Right renal cortex interstitium (tissue), 3 donors: ENCODE measurements around the gene GOLGA3. TPM values are rescaled to one million over a fixed set of nuclear protein-coding genes. Genes with fewer than 3 reads are reported as not detected.
"Not testable (repeated sequence)": the region's sequence is repeated elsewhere in the genome, so short reads cannot be mapped to it uniquely, and the experiment has no call there.

ENCODE experiments used
- DNase-seq, 3 donors: peaks; one replicate each; pipeline ENCODE4 v3.0.0-alpha.2; 2013; ENCODE audit warnings: low read depth in 3 of 3, low spot score in 2 of 3
- polyA plus RNA-seq, 3 donors: library from polyadenylated mRNA; unstranded; fragments of 120-200 nt; gene quantifications; one replicate each; pipeline ENCODE4 v1.2.1, GENCODE V29; 2013; ENCODE audit not compliant: insufficient read length in 3 of 3

The GOLGA3 gene
- polyA plus RNA-seq, 3 donors: 18.5 to 23.6 (median 21.7) TPM

DNA sequence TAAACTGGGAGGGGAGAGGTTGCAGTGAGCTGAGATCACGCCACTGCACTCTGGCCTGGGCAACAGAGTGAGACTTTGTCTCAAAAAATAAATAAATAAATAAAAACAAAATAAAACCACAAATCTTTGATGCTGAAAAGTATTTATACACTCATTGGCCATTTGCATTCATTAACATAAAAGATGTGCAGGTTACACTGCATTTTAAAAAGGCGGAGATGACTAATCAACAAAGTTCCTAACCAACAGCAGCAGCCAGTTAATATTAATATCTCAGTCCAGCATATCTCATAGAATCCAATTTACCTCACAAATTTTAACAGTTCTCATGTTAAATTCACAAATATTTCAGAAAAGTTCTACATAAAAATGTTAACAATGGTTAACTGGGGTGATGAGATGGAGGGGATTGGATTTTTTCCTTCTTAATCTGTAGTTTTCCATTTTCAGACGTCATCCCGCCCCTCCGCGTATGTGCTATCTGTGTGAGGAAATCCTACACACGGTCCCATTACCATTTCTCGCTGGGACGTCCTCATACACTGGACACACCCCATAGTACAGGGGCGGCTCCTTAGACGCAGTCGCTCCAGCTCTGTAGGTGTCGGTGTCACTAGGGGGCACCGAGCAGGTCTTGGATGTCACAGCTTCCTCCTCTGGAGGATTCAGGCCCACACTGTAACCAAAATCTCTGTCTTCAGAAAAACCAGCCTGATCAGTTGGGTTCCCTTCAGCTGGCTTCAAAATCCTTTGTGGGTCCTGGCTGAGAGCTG lies 74.3 kb downstream of the GOLGA3 start:
- no peak for DNase-seq

DNA sequence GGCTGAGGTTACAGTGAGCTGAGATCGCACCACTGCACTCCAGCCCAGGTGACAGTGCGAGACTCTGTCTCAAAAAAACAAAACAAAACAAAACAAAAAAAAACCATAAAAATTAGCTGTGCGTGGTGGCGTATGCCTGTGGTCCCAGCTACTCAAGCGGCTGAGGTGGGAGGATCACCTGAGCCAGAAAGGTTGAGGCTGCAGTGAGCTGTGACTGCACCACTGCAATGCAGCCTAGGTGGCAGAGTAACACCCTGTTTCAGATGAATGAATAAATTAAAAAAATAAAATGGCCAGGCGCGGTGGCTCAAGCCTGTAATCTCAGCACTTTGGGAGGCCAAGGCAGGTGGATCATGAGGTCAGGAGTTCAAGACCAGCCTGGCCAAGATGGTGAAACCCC lies 75.0 kb downstream of the GOLGA3 start:
- not testable (repeated sequence) for DNase-seq

DNA sequence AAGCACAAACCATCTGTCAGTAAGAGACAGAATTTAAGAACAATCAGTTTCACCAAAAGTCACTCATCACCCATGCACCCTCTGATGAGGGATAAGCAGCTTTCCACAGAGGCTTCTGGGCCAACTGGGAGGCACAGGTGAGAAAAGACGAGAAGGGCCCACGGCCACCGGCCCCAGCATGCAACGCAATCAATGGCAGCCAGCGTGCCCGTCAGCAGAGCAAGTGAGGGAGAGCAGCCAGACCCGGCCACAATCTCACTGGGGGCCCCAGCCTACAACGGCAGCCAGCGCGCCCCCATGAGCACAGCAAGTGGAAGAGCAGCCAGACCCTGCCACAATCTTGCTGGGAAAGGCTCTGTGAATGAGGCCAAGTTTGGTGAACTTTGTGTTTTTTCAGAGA lies 80.3 kb downstream of the GOLGA3 start:
- no peak for DNase-seq

DNA sequence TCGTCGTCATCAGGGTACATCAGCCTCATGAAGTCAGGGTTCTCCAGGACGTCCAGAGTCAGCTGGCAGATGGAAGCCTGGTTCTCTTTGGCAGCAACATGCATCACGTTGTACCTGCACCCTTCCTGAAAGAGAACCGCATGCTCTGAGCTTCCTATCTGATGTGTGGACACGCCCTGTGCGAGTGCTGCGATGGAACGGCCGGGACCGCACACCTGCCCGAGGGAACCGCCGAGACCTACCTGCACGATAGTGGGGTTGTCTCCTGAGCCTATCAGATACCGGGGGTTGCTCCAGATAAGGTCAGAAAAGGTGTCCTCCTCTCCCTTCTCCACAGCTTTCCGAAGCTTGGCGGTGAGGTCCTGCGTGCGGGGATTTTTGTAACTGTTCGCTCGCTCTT lies 80.8 kb downstream of the GOLGA3 start:
- no peak for DNase-seq

DNA sequence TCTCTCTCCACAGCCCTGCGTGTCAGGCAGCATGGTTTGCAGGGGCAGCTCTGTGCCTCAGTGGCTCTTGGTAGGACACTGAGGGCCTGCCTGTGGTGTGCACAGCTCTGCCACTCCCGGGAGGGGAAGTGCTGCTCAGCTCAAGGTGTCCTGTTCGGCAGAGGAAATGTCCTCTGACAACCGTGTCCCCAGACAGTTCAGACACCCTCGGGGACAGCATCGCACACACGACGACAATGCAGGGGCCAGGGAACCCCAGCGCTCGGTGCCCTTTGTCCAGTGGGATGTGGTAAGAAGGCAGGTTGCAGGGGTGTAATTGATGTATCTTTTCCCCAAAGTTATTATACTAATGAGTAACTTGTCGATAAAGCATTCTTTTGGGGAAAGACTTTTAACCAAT lies 81.3 kb downstream of the GOLGA3 start:
- no peak for DNase-seq

DNA sequence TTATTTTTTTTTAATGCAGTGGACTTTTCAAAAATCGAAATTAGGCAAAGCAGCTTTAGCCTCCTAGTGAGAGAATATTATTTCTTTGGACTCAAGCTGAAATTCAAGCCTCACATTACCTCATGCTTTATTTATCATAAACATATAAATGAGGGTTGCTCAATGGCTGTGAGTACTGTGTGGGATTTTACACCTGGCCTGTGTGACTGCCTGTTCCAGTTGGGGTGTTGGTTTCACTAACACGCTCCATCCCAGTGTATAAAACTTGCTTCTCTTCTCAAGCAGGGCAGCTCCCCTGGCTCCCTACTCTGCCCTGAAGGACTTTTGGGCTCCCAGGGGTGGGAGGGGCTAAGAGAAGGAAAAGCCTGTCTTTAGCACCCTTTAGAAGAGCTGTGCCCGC lies 82.1 kb downstream of the GOLGA3 start:
- no peak for DNase-seq

DNA sequence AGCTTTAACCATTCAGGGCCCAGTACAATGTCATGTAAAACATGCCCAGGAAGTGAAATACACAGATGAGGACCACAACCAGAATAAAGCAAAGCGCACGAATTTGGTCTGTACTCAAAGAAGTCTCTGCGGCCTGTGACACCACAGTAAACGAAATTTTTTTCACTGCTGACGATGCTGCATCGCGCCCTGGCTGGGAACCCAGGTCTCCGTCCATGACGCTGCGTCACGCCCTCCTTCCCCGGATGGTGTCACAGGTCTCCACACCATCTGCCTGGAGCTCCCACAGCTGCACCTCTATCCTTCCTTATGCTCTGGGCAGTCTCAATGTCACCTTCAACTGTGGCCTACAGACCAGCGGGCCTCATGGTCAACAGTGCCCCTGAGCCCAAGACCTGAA lies 84.8 kb downstream of the GOLGA3 start:
- DNase-seq: no peak

DNA sequence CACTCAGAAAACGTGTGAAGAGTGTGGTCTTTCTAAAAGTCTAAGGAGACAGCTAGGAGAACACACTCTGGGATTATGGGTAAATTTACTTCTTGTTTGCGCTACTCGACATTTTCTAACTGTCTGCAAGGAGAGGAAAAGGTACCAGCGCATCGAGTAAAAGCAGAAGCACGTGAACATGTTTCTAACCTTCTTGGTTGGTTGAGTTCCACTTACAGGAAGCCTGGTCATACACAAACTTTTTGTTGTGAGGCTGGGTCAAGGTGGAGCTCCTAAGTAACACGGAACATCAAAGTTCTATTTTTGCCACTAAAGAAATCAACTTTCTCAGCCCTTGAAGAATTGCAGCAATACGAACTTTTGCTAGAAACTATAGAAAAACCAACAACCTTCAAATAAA lies 87.0 kb downstream of the GOLGA3 start:
- DNase-seq: no peak

DNA sequence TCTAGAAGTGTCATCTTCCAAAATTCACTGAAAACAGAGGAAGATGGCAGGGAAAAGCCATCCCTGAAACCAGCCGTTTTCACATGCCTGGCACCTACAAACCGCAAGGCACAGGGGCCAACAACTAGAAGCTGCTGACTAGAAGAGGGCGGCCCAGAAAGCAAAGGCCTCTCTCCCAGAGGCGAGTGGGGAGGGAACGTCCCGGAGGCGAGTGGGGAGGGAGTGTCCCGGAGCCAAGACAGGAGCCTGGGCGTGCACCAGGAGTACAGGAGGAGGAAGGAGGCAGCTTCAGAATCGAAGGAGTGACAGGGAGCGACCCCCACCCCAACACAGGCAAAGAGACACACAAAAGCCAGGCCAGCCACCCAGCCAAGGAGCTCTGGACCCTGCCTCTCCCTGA lies 88.0 kb downstream of the GOLGA3 start:
- no peak for DNase-seq

DNA sequence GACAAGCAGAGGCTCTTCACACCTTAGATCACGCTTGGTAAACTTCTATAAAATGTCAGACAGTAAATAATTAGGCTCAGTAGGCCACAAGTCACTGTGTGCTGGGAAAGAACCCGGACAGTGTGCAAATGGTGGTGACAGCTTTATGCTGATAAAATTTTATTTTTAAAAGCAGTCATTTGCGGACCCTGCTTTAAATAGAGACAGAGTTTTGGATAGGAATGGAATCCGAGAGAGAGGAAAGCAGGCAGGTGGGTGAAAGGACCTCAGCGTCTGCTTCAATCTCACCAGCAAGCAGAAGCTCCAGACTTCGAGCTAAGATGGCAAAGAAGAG lies 88.4 kb downstream of the GOLGA3 start:
- no peak for DNase-seq

DNA sequence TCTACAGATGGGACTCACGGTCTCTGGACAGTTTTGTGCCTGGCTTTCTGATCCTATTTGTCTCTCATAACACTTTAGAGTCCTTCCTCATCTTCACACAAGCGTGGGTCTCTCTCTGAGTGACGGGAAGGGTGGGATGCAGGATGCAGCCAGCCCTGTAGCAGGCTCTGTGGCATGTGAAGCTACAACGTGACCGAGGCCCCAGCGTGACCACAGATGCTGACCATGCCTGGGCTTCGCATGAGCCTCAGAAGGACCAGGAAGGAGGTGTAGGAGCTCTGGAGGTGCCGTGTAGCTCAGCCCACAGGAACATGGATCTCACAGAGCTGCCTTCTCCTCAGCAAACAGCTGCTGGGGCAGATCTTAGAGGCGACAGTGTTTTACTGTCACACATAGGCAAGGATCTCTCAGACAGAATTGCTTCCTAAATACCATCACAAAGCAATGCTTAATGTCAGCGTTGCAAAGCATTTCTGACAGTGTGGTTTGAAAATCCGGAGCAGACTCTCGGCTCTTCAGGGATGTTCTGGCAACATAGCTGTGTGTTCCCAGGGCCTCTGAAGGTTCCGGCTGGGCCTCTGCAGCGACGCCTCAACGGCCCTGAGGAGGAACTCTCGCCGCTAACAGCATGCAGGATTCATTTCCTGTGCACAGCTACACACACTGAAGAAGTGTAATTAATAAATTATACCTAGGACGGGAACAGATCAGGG lies 88.9 kb downstream of the GOLGA3 start:
- DNase-seq: no peak

DNA sequence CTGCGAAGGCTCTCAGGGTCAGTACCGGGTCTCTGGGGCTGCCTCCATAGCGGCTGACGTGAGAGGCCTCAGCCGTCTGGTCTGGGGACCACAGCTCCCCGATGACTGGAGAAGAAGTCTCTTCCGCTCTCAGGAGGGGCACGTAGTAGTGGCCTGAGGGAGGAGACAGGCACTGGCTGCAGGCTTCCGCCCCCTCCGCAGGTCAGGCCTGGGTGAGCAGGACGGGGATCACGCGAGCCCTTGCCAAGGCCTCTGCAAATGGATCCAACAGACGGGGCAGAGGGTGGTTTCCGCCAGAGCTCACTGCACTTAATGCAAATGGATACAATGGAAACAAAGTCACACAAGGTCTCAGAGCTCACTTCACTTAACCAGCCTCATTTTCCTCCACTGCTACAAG lies 91.8 kb downstream of the GOLGA3 start:
- no peak for DNase-seq

DNA sequence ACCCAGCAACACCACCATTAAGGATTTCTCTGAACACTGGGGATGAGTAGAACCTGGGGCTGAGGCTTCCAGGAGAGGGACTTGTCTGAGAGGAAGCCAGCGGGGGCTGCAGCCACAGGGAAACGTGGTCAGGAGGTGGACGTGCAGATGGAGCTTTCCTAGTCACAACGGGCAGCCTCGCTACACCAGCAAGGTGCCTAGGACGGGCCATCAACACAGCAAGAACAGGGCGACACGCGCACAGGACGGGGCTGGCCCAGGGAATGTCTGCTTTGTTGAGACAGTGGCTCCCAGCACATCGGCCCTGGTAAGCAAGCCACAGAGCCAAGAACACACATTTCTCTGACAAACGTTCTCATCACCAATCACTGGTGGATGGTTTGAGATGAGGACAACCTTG lies 92.3 kb downstream of the GOLGA3 start:
- no peak for DNase-seq

DNA sequence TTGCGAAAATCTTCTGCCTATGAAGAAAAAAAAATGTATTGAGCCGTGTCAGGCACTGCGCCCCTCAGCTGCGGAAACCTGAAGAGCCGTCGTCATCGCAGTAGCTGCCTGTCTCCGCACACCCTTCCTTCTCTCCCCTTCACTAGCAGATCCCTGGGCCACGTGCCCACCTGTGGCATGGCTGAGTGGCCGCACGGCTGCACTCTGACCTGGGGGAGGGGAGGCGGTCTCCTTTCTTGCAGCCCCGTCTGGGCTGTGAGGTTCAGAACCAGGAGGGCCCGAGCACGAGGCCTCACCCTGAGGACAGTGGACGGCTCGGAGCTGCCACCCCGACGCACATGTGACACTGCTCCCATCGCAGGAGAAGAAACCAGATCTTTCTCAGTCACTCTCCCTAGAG lies 93.2 kb downstream of the GOLGA3 start:
- DNase-seq: no peak

DNA sequence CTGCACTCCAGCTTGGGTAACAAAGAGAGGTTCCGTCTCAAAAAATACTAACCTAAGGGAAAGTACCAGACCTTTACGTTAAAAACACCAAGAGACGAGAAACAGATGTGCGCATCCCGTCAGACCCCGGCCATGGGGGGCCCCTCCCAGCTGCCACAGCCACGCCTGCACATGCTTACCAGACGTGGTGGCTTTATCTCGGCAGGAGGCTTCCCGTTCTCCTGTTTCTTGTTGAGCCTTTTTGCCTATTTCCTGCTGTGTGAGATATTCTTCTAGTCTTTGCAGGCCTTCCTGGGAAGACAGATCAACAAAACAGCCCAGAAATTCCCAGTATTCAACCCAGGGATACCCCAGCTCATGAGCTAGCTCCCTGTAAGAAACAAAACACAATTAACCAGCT lies 94.5 kb downstream of the GOLGA3 start:
- no peak for DNase-seq

DNA sequence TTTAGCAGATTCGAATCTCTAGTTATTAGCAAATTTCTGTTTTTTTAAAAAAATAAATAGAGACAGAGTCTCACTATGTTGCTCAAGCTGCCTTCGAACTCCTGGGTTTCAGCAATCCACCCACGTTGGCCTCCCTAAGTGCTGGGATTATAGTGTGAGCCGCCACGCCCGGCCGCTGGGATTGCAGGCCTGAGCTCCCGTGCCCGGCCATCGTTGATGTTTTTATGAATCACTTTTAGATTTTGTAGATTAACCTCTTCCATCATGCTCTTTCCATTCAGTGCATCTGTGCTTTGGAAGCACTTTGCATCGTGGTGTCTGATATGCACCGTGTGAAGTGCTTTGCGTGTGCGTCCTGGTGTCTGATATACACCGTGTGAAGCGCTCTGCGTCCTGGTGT lies 97.1 kb downstream of the GOLGA3 start:
- DNase-seq: no peak

DNA sequence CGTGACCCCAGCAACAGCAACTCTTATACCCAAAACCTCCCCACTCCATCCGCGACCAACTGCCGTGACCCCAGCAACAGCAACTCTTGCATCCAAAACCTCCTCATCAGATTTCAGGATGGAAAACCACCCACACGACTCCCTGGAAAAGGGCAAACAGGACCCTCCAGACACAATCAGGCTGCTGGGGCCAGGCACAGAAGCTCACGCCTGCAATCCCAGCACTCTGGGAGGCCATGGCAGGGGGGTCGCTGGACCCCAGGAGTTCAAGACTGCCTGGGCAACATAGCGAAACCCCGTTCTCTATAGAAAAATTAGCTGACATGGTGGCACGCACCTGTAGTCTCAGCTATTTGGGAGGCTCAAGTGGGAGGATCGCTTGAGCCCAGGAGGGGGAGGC lies 98.3 kb downstream of the GOLGA3 start:
- no peak for DNase-seq

DNA sequence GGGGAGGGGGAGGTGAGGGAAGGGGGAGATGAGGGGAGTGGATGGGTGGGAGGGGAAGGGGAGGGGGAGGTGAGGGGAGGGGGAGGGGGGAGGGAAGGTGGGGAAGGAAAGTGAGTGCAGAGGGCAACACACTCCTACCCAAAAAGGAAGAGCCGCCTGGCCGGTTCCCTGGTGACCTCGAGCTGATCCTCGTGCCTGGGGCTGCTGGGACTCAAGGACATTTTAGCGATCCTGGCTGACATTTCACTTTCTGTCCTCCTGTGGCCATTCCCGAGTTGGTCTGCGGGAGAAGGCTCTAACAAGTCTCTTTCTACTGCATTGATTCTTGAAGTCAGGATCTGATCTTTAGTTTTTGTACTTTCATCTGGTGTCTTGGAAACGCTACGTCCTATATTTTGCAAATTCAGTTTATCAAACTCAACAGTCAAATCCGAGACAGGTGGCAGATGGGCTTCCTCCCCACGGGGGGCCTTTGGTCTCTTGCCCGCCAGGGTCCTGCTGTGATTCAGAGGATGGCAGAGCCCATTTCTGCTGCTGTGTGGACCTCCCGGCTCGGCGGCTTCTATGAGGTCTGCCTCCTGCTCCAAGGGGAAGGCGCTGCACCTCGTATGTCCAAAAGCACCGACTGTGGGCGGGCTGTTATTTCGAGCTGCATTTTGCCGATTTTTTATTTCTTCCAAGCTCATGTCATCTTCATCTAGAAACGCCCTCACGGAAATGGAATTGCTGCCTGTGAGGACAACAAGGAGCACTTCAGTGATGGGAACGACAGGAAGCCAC lies 98.9 kb downstream of the GOLGA3 start:
- DNase-seq: no peak

DNA sequence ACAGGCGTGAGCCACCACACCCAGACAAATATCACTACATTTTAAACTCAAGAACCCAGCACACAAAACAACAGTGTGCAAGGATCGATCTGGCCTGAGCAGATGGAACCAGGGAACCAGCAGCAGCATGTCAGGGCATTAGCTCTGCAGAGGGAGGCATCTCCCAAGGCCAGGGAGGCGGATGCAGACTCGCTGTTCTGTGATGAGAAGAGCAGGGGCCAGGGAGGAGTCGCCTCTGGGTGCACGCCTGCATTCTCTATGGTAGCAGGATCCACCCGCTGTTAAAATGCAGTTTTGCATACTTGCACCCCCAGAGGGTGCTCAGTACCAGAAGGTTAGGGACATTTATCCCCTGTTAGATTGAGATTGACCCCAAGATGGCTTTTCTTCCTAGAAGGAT lies 100.2 kb downstream of the GOLGA3 start:
- DNase-seq: no peak

DNA sequence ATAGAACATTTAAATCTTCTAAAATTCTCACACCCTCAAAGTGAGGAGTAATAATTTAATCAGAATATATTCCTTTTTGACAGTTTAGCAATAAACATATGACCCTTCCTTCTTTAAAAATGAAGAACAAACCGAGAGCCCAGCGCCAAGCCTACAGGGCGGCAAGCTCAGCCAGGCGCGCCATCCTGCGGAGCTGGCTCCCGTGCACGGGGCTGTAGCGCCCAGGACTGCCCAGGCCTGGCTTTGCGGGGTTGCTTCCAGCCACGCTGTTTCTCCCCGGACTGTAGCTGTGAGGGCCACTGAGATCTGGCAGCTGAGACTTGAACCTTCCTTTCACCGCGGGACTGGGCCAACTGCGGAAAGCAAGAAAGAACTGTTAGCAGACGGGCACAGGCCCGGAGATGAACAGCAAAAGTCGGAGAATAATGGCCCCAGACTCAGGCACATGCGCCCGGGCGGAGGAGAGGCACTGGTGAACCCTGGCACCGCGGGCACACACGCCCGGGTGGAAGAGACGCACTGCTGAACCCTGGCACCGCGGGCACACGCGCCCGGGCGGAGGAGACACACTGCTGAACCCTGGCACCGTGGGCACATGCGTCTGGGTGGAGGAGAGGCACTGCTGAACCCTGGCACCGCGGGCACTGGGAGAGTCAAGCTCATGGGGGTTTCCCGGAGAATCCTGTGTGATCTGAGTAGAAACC lies 101.4 kb downstream of the GOLGA3 start:
- DNase-seq: no peak

DNA sequence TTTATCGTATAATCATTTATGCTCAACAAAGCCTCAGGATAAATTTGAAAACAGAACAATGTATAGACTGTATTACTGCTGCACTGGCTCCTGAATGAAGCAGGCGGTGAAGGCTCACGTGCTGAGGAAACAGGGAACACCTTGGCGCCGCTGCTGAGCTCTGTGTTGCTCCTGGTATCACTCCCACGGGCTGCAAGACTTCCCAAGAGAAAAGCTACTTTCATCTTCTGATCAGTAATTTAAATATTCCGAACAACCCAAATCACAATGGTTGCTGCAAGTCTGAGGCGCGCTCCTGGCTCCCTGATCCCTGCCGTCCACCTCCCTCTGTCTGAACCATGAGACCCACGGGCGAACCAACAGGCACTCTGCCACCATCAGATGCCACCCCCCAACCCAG lies 102.3 kb downstream of the GOLGA3 start:
- no peak for DNase-seq
